ENCODE data around the gene SCAP.
"Not testable (repeated sequence)": the region's sequence is repeated elsewhere in the genome, so short reads cannot be mapped to it uniquely, and the experiment has no call there.

Gene SCAP

GRCh38 chr3:47394140-47394870, 81.4 kb downstream of the SCAP start:
- no peak for DNase-seq (ENCODE audit: low spot score)

DNA sequence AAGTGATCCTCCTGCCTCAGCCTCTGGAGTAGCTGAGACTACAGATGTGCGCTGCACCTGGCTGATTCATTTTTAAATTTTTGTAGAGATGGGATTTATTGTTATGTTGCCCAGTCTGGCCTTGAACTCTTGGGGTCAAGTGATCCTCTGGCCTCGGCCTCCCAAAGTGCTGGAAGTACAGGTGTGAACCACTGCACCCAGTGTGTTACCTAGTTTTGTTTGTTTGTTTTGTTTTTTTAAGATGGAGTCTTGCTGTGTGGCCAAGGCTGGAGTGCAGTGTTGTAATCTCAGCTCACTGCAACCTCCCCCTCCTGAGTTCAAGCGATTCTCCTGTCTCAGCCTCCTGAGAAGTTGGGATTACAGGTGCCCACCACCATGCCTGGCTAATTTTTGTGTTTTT, 82.8 kb downstream of the SCAP start:
- DNase-seq (ENCODE audit: low spot score), result no peak

GRCh38 chr3:47385796-47386195, 89.9 kb downstream of the SCAP start:
- no peak for DNase-seq (ENCODE audit: low spot score)

DNA sequence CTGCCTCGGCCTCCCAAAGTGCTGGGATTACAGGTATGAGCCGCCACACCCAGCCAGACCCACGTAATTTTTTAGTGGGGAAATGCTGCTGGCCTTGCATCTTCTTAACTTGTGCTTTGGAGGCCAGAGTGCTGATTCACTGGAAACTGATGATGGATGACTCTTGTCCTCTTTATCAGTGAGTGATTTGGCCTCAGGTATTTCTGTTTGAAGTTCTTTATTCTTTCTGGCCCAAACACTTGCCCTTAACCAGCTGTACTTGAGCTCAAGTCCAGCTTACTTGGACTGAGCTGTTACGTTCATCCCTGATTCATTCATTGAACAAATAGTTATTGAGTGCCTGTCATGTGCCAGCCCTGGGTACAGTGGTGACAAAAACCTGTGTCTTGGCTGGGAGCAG, 90.7 kb downstream of the SCAP start:
- DNase-seq (ENCODE audit: low spot score), result no peak

GRCh38 chr3:47384425-47384824, 91.3 kb downstream of the SCAP start:
- DNase-seq (ENCODE audit: low spot score), result no peak

DNA sequence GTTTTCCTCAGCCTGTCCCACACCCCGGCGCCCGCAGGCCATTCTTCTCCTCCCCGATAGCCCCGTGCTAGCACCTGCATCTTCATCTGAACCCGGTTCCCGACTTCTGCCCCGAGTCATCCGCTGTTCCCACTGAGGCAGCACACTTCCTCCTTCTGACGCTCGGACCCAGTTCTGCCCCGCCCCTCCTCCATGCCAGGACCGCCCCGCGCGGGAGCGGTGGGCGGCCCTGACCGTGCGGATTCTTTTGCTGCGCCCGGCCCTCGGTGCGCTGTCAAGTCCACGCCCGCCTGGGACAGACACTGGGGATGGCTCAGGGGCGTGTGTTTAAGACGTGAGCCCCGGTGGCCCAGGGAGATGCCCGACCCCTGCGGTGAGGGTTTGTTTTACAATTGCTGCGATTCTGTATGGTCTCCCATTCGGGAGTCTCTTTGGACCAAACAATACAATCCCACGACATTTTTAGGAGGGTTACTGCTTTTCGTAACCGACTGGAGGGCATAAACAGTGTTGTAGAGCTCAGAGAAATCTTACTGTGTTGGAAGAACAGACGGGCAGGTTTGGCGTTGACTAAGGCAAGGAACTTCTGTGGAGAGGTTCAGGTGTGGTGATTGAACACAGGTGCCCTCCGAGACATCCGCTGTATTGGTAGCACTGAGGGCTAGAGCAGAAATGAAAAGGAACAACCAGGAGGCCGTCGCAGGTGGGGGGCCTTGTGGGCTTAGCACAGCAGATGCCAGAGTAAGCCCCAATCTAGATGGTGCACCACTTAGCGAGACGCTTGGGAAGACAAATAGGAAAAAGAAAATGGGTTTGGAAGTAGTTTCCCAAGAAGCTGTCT, 94.2 kb downstream of the SCAP start:
- DNase-seq (ENCODE audit: low spot score), result peak; percentile 80

GRCh38 chr3:47380601-47381316, 95.0 kb downstream of the SCAP start, which contains the start of gene PTPN23:
PTPN23 (plus strand) TSS chr3:47381021; CDS start chr3:47381097, 76 bp downstream.
- DNase-seq (ENCODE audit: low spot score), result peak; percentile 100

DNA sequence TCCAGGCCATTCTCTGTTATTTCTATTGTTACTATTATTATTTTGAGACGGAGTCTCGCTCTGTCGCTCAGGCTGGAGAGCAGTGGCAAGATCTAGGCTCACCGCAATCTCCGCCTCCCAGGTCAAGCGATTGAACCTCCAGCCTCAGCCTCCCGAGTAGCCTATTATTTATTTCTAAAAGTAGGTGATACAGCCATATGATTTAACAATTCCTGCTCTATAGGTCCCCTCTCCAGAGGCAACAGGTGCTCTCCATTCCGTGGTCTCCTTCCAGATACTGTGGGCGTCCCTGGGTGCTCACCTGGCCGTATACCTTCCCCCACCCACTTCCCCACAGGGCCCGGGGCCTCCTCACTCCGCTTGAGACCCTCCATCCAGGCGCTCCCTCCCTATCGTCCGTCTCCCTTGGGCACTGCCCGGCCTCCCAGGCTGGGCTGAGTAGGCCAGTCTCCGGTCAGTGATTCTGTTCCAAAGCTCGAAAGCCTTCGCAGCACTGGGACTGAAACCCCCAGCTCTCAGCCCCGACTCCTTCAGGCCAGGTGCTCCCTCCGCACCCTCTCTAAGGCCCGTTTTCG, 95.6 kb downstream of the SCAP start:
- no peak for DNase-seq (ENCODE audit: low spot score)

- DNase-seq (ENCODE audit: low spot score), result no peak
These were observed 96.3 kb downstream of the SCAP start for GRCh38 chr3:47379411-47379899.

DNA sequence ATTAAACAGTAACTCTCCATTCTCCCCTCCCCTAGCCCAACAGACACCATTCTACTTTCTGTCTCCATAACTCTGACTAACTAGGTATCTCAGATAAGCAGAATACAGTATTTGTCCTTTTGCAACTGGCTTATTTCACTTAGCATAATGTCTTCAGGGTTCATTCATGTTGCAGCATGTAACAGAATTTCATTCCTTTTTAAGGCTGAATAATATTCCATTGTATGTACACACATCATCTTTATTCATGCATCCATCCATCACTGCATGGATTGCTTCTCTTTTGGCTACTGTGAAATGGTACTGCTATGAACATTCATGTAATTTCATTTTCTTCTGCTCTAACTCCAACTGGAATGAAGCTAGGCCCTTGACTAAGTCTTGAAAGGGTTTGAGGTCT, 96.9 kb downstream of the SCAP start:
- no peak for DNase-seq (ENCODE audit: low spot score)

GRCh38 chr3:47377186-47377585, 98.6 kb downstream of the SCAP start:
- DNase-seq (ENCODE audit: low spot score), result no peak

DNA sequence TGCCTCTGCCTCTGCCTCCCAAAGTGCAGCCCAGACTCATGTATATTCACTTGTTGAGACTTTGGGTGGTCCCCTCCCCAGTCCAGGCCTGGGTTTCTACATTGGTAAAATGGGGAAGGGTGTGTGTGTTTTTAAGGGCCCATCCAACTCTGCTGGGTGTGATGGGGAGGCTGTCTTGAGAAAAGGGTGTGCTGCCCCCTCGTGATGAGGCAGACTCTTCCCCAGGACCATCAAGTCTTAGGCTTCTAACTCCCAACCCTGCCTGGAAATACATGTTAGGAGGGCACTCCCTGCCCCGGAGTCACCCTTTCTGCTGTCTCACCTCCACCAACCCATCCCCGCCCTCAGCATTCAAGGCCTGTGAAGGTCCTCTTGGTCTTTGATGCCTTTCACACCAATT, 99.3 kb downstream of the SCAP start:
- no peak for DNase-seq (ENCODE audit: low spot score)

GRCh38 chr3:47374587-47374986, 101.2 kb downstream of the SCAP start:
- no peak for DNase-seq (ENCODE audit: low spot score)

GRCh38 chr3:47370887-47371697, 104.6 kb downstream of the SCAP start:
- DNase-seq (ENCODE audit: low spot score), result no peak

GRCh38 chr3:47370020-47370419, 105.7 kb downstream of the SCAP start:
- not testable (repeated sequence) for DNase-seq (ENCODE audit: low spot score)

DNA sequence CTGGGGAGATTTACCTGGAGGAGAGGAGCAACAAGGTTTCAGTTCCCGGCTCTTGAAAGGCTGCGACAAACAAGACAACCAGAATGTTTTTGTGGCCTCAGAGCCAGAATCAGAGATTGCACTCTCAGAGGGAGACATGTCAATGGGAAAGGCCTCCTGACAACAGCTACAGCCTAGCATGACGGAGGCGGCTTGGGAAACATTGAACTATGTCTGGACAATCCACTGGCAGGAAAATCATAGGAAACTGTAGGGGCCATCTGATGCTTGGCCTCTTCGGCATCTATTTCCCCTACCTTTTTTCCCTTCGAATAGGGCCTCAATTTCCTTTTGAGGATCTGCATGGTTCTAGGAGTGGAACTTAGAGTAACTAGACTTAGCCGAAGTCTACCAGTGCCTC, 108.1 kb downstream of the SCAP start:
- DNase-seq (ENCODE audit: low spot score), result no peak

DNA sequence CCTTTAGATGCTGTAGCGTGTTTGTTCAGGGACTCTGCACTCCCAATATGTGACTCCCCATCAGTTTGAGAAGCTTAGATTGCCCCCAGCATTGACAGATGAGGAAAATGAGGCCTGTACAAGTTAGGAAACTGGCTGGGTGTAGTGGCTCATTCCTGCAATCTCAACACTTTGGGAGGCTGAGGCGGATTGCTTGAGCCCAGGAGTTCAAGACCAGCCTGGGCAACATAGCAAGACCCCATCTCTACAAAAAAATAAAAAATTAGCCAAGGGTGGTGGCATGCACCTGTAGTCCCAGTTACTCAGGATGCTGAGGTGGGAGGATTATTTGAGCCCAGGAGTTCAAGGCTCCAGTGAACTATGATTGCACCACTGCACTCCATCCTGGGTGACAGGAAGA, 108.9 kb downstream of the SCAP start:
- DNase-seq (ENCODE audit: low spot score), result no peak

DNA sequence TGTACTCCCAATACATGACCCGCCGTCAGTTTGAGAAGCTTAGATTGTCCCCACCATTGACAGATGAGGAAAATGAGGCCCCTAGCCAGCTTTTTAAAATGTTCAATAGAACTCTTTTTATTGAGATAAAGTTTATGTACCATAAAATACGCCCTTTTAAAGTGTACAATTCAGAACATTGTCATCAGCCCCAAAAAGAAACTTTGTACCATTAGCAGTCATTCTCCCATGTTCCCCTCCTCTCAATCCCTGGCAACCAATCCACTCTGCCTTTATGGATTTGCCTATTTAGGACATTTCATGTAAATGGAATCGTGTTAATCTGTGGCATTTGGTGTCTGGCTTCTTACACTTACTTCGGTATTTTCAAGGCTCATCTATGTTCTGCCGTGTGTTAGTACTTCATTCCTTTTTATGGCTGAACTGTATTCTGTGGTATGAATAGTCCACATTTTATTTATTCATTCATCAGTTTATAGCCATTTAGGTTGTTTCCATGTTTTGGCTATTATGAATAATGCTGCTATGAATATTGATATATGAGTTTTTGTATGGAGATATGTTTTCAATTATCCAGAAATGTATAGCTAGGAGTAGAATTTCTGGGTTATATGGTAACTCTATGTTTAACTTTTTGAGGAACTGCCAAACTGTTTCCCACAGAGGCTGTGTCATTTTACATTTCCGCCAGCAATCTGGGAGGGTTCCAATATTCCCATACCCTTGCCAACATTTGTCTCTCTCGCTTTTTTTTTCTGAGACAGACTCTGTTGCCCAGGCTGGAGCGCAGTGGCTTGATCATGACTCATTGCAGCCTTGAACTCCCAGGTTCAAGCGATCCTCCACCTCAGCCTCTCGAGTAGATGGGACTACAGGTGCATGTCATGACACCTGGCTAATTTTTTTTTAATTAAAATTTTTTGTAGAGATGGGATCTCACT, 110.3 kb downstream of the SCAP start:
- DNase-seq (ENCODE audit: low spot score), result no peak
